ENCODE data around the gene RGMA. TPM values are rescaled to one million over a fixed set of nuclear protein-coding genes. Genes with fewer than 3 reads are reported as not detected.
A peak's percentile ranks its signal among the peaks of the same experiment; 100 is the strongest.

The RGMA gene
- total RNA-seq, 1 experiment from 2014 or later: 41.4 TPM

GRCh38 chr15:93059442-93059841, 29.6 kb downstream of the RGMA start:
- H3K79me1 ChIP-seq (ENCODE audit: insufficient read depth, low read depth, low read length, poor library complexity, severe bottlenecking): peaks cover 18% of the 10 kb centered on the region
- peak overlapping the region; percentile 82 to 89 (median 83); a peak in 6 of 7 replicates for H3K27ac Mint-ChIP-seq
- no peaks in the 10 kb centered on the region for H4K20me1 ChIP-seq (ENCODE audit: control insufficient read depth, insufficient read depth, insufficient read length)
- H2BK5ac ChIP-seq (ENCODE audit: insufficient read length, low read length): no peak overlapping the region
- no peak overlapping the region for H2BK15ac ChIP-seq (ENCODE audit: low read depth, low read length)
- H2BK20ac ChIP-seq (ENCODE audit: low read depth, low read length, poor library complexity, severe bottlenecking): no peak overlapping the region
- H3K23ac ChIP-seq (ENCODE audit: insufficient read length, low read depth, low read length): no peak overlapping the region
- no peak overlapping the region for H4K91ac ChIP-seq (ENCODE audit: insufficient read length, low read depth, low read length)
- no peaks in the 10 kb centered on the region for H3K9me3 Mint-ChIP-seq
- no peak overlapping the region for H3K14ac ChIP-seq (ENCODE audit: insufficient read depth, low read length)
- no peak overlapping the region for H3K4me2 ChIP-seq (ENCODE audit: insufficient read depth, insufficient read length, low read length)
- peaks cover 25% of the 10 kb centered on the region for H3K4me1 ChIP-seq (ENCODE audit: insufficient read depth, low read length)
- H4K8ac ChIP-seq (replicated peaks; ENCODE audit: insufficient read length, low read depth, low read length): no peak overlapping the region
- no peak overlapping the region for H2AFZ ChIP-seq (ENCODE audit: low read length)
- no peak overlapping the region for H3K27ac ChIP-seq (ENCODE audit: insufficient read length, low read depth, low read length)
- WGBS (ENCODE audit: extremely low coverage, insufficient read length, low lambda C conversion rate): no CpG with 5 or more reads among the region's 8 CpGs
- H2AK5ac ChIP-seq (ENCODE audit: insufficient read length, low read length): no peak overlapping the region
- no peaks in the 10 kb centered on the region for H3K27me3 ChIP-seq (ENCODE audit: insufficient read depth, low read length)
- no peaks in the 10 kb centered on the region for H3K9me3 ChIP-seq (ENCODE audit: control insufficient read depth, low read depth, low read length)
- H2BK12ac ChIP-seq (ENCODE audit: insufficient read length, low read depth, low read length): no peak overlapping the region
- peaks cover 28 to 71% (median 49%) of the 10 kb centered on the region in 3 experiments for H3K36me3 Mint-ChIP-seq (ENCODE audit: insufficient read depth in 1 of 3, low read depth in 3 of 3)
- H2BK120ac ChIP-seq (ENCODE audit: low read depth, low read length, poor library complexity, severe bottlenecking): no peak overlapping the region
- H4K5ac ChIP-seq (ENCODE audit: insufficient read length, low read depth, low read length): no peak overlapping the region
- no peak overlapping the region for H3K4me3 Mint-ChIP-seq
- H3K56ac ChIP-seq (ENCODE audit: insufficient read length, low read depth, low read length): no peak overlapping the region
- H3K23me2 ChIP-seq (ENCODE audit: insufficient read length, low read depth, low read length, poor library complexity, severe bottlenecking): no peaks in the 10 kb centered on the region
- no peak overlapping the region for H3K9ac ChIP-seq (ENCODE audit: extremely low read depth, insufficient read length, low read length)
- H3T11ph ChIP-seq (ENCODE audit: low read length): no peak overlapping the region
- peaks cover 29% of the 10 kb centered on the region; the same call in 1 of the 2 replicates for H3K79me2 ChIP-seq (ENCODE audit: insufficient read depth, low read length)
- H3K4me1 Mint-ChIP-seq: peaks cover 78 to 79% of the 10 kb centered on the region in 2 experiments
- H3K27me3 Mint-ChIP-seq (ENCODE audit: low read depth): no peaks in the 10 kb centered on the region
- TF ChIP-seq CTCF (conservative IDR thresholded peaks at IDR 0.05): no peak
- no peak for DNase-seq
- H3K18ac ChIP-seq (ENCODE audit: insufficient read length, low read depth, low read length): no peak overlapping the region
- no peak overlapping the region for H3K4ac ChIP-seq (ENCODE audit: low read depth, low read length)

Data from H9 (cell line).